Activated naive CD4-positive, alpha-beta T cell treated with anti-CD3 and anti-CD28 coated beads for 36 hours (primary cell): Measurements from ENCODE around the gene TRIM14. TPM values are rescaled to one million over a fixed set of nuclear protein-coding genes. Genes with fewer than 3 reads are reported as not detected.
"Not testable (repeated sequence)": the region's sequence is repeated elsewhere in the genome, so short reads cannot be mapped to it uniquely, and the experiment has no call there.

Experiments used
- CTCF ChIA-PET: fragments of 350-600 bp; sonication (Branson Sonifier 250); formaldehyde crosslinking; loops from one replicate; lab custom pipeline; 2021; ENCODE audit warnings: antibody characterized with exemption; lab: Charles Lee
- DNase-seq: peaks from one replicate; pipeline ENCODE4 v3.0.0-alpha.2; 2020
- H3K27ac Mint-ChIP-seq: one replicate; pipeline ENCODE4 v1.8.0; 2021; ENCODE audit warnings: mild to moderate bottlenecking, mixed read lengths
- H3K27me3 Mint-ChIP-seq: one replicate; pipeline ENCODE4 v1.8.0; 2021; ENCODE audit warnings: low read depth, mixed read lengths
- H3K36me3 Mint-ChIP-seq: one replicate; pipeline ENCODE4 v1.8.0; 2021; ENCODE audit warnings: low read depth, mixed read lengths
- H3K4me1 Mint-ChIP-seq: one replicate; pipeline ENCODE4 v1.8.0; 2021; ENCODE audit warnings: low read depth, mixed read lengths
- H3K4me3 Mint-ChIP-seq: one replicate; pipeline ENCODE4 v1.8.0; 2021; ENCODE audit warnings: mild to moderate bottlenecking, moderate library complexity, mixed read lengths
- H3K9me3 Mint-ChIP-seq: one replicate; pipeline ENCODE4 v1.8.0; 2021; ENCODE audit warnings: mixed read lengths
- intact Hi-C: fragments of 100-400 bp; cut with micrococcal nuclease; formaldehyde crosslinking; loops from one replicate; pipeline ENCODE4 v1.15.1; 2023
- total RNA-seq, 2 experiments: library from RNA; stranded (reverse); gene quantifications; one replicate each; pipeline ENCODE4 v1.2.3, GENCODE V29; 2021

Gene TRIM14
- total RNA-seq, 2 experiments from 2014 or later: 49.6 to 55.0 TPM

DNA sequence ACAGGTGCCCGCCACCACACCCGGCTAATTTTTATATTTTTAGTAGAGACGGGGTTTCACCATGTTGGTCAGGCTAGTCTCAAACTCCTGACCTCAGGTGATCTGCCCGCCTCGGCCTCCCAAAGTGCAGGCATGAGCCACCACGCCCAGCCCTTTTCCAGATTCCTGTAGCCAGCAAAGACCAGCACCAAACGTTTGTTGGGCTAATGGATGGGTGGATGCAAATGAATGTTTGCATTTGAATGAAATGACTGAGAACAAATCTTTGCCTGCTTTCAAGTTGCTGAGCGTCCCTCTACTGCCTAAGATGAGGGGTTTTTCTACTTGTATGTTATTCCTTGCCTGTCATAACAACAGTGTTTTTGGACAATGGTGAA, 42.5 kb downstream of the TRIM14 start:
- H3K4me1 Mint-ChIP-seq: peaks cover 41% of the 10 kb centered on the region
- not testable (repeated sequence) for DNase-seq, H3K27me3 Mint-ChIP-seq, H3K9me3 Mint-ChIP-seq, H3K4me3 Mint-ChIP-seq
- CTCF ChIA-PET: interaction anchor here (0.6 to 1.1 kb wide), 3 partner anchors 19 to 61 kb away, joined by 3 read pairs; no protein-coding TSS in a partner anchor
- peak overlapping the region; percentile 94 for H3K27ac Mint-ChIP-seq
- H3K36me3 Mint-ChIP-seq: peaks cover 26% of the 10 kb centered on the region
- intact Hi-C loops: loop anchor here (10.0 kb wide), 1 partner anchor 718 kb away; the partner anchor contains the start of gene ANKS6

DNA sequence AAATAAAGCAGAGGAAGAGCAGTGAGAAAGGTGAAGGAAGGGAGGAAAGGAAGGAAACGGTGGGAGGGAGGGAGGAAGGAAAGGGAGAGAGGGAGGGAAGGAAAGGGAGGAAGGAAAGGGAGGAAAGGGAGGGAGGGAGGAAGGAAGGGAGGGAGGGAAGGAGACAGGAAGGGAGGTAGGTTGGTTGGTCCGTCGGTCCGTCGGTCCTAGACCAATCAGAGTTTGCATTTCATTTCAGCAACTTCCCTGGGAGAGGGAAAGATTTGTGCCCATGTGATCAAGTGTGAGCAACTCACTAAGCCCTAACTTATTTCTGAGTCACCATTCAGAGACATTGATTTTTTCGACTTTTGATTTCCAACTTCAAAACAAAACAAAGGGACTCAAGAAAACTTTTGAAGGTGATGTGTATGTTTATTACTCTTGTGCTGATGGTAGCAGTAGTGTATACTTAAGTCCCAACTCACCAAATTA, 43.7 kb downstream of the TRIM14 start:
- peaks cover 24% of the 10 kb centered on the region for H3K36me3 Mint-ChIP-seq
- CTCF ChIA-PET: interaction anchor here (0.6 to 2.6 kb wide), 11 partner anchors 17 to 610 kb away, joined by 3 to 13 read pairs (median 4); partner anchors contain the start of gene TBC1D2
- H3K27ac Mint-ChIP-seq: peak overlapping the region; percentile 94
- peaks cover 34% of the 10 kb centered on the region for H3K4me1 Mint-ChIP-seq
- peak; percentile 73 for DNase-seq
- H3K27me3 Mint-ChIP-seq: no peaks in the 10 kb centered on the region
- intact Hi-C loops: loop anchor here (1.0 to 10.0 kb wide), 9 partner anchors 19 to 719 kb away; partner anchors contain the start of genes ANKS6, NANS, TBC1D2 and TRMO
- H3K9me3 Mint-ChIP-seq: no peaks in the 10 kb centered on the region
- H3K4me3 Mint-ChIP-seq: peak overlapping the region; percentile 51

DNA sequence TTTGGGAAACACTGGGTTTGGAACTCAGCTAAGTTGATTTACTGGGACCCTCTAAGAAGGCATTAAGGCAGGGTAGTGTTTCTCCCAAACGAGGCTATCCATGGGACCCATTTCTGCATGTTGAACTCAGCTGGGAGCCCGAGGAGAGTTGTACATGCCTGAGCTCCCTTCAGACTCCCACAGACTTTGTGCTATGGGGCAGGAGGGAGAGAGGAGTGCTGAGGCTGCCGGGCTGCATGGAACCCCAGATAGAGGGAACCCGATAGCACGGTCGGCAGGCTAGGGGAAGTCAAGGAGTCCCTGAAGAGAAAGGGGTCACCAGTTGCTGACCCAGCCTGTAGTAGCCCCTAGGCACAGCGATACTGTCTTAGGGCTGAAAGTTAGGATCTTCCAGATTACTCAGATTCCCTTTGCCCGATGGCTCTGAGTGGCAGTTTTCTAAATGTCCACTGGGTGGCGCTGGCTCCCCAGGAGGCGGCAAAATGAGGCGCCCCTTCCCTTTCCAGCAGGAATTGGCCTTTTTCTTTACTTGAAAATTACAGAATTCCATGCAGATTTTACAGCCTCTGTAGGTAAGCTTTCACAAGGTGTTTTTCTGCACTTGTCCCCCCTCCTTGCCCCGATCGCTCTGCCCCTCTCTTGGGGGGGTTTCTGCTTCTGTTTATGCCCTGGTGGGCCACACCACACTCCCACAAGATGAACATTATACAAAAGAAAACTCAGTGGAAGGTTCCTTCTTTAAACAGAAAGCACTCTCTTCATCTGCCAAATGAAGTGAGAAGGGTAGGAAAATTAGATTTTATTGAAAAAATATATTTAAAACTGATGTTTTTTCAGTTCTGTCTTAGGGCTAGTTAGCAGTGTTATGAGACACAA, 44.7 kb downstream of the TRIM14 start:
- Mint-ChIP-seq H3K9me3 (no peaks in the 10 kb centered on the region), H3K4me3 (peak overlapping the region; percentile 51), H3K27me3 (no peaks in the 10 kb centered on the region), H3K36me3 (peaks cover 20% of the 10 kb centered on the region), H3K27ac (peak overlapping the region; percentile 94), H3K4me1 (peaks cover 34% of the 10 kb centered on the region)
- intact Hi-C loops: loop anchor here (1.0 to 10.0 kb wide), 2 partner anchors 189 to 720 kb away; partner anchors contain the start of gene ANKS6
- DNase-seq: peak; percentile 81
- CTCF ChIA-PET: interaction anchor here (0.5 to 2.6 kb wide), 32 partner anchors 12 to 189 kb away, joined by 3 to 15 read pairs (median 4); partner anchors contain the start of genes CORO2A, NANS, TBC1D2 and TRIM14

DNA sequence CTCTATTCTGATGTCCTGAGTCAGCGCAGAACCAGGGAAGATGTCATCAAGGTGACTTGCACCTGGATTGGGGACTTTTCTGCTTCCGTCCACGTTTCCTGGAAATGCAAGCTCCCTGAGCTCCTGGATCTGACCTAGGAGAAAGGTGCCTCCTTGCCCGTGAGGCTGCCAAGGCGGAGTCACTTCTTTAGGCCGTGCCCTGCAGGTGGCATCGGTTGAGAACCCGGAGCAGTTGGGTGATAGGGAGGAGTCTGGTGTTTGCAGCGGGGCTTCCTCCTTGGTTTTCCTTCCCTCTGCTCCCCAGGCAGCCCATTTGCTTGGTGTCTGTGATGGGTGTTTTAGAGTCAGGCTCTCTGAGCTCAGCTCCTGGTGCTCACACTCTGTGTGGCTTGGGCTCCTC, 47.3 kb downstream of the TRIM14 start:
- peaks cover 11% of the 10 kb centered on the region for H3K36me3 Mint-ChIP-seq
- no peaks in the 10 kb centered on the region for H3K27me3 Mint-ChIP-seq
- H3K4me1 Mint-ChIP-seq: peaks cover 34% of the 10 kb centered on the region
- no peak overlapping the region for H3K27ac Mint-ChIP-seq
- DNase-seq: no peak
- CTCF ChIA-PET: interaction anchor here (0.5 to 1.8 kb wide), 6 partner anchors 47 to 191 kb away, joined by 3 to 6 read pairs (median 4); no protein-coding TSS in a partner anchor
- no peaks in the 10 kb centered on the region for H3K9me3 Mint-ChIP-seq
- intact Hi-C loops: loop anchor here (10.0 kb wide), 1 partner anchor 723 kb away; the partner anchor contains the start of gene ANKS6
- no peak overlapping the region for H3K4me3 Mint-ChIP-seq

DNA sequence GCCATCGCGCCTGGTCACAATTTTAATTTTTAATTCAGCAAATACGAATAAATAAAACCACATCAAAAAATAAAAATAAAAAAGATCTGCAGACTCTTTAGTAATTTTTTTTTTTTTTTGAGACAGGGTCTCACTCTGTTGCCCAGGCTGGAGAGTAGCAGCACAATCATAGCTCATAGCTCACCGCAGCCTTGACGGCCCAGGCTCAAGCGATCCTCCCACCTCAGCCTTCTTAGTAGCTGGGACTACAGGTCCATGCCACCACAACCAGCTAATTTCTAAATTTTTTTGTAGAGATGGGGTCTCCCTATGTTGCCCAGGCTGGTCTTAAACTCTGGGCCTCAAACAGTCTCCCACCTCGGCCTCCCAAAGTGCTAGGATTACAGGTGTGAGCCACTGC, 48.3 kb downstream of the TRIM14 start:
- CTCF ChIA-PET: interaction anchor here (0.6 to 1.8 kb wide), 5 partner anchors 48 to 506 kb away, joined by 3 to 5 read pairs (median 4); no protein-coding TSS in a partner anchor
- intact Hi-C loops: loop anchor here (10.0 kb wide), 1 partner anchor 724 kb away; the partner anchor contains the start of gene ANKS6
- H3K27ac Mint-ChIP-seq: no peak overlapping the region
- peaks cover 17% of the 10 kb centered on the region for H3K36me3 Mint-ChIP-seq
- no peaks in the 10 kb centered on the region for H3K9me3 Mint-ChIP-seq
- H3K4me1 Mint-ChIP-seq: peaks cover 24% of the 10 kb centered on the region
- no peaks in the 10 kb centered on the region for H3K27me3 Mint-ChIP-seq
- H3K4me3 Mint-ChIP-seq: no peak overlapping the region
- no peak for DNase-seq

DNA sequence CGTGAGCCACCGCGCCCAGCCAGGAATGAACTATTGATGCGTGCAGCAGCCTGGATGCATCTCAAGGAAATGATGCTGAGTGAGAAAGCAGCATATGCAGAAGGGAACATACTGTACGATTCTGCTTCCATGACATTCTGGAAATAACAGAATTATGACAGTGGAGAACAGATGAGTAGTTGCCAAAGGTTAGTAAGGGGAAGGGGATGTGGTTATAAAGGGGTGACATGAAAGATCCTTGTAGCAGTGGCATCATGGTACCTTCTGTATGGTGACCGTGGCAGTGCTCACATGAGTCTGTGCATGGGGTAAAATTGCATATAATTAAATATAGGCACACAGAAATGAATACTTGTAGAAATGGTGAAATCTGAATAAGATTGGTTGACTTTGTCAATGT, 49.5 kb downstream of the TRIM14 start:
- no peak for DNase-seq
- CTCF ChIA-PET: no interaction called here
- H3K36me3 Mint-ChIP-seq: peaks cover 20% of the 10 kb centered on the region

DNA sequence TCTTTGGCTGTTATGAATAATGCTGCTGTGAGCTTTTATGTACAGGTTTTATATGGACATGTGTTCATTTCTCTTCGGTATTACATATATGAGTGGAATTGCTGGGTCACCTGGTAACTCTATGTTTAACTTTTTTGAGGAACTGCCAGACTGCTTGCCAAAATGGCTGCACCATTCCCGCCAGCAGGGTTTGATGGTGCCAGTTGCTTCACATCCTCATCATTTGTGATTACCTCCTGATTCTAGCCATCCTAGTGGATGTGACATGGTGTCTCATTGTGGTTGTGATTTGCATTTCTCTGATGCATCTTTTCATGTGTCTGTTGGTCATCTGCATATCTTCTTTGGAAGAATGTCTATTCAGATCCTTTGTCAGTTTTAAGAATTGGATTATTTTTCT, 51.8 kb downstream of the TRIM14 start:
- no peak overlapping the region for H3K4me3 Mint-ChIP-seq
- no peaks in the 10 kb centered on the region for H3K27me3 Mint-ChIP-seq
- CTCF ChIA-PET: no interaction called here
- peaks cover 11% of the 10 kb centered on the region for H3K4me1 Mint-ChIP-seq
- no peak overlapping the region for H3K27ac Mint-ChIP-seq
- intact Hi-C loops: no loop called here
- no peak for DNase-seq
- H3K36me3 Mint-ChIP-seq: peaks cover 34% of the 10 kb centered on the region
- no peaks in the 10 kb centered on the region for H3K9me3 Mint-ChIP-seq

More for the DNA sequence above, 49.5 kb downstream of the TRIM14 start:
- intact Hi-C loops: no loop called here
- peaks cover 16% of the 10 kb centered on the region for H3K4me1 Mint-ChIP-seq
- no peaks in the 10 kb centered on the region for H3K27me3 Mint-ChIP-seq
- no peaks in the 10 kb centered on the region for H3K9me3 Mint-ChIP-seq
- no peak overlapping the region for H3K4me3 Mint-ChIP-seq
- H3K27ac Mint-ChIP-seq: no peak overlapping the region

DNA sequence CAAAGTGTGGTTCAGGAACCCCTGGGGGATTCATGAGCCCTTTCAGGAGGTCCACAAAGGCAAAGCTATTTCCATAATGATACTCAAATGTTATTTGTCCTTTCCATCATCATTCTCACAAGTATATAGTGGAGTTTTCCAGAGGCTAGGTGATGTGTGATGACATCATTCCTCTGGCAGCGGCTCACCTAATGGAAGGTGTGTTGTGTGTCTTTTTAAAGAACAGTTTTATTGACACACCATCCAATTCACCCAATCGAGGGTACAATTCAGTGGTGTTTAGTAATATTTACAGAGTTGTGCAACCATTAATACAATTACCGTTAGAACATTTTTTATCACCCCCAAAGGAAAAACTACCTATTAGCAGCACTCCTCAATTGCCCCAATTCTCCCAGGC, 52.8 kb downstream of the TRIM14 start:
- Mint-ChIP-seq H3K4me3 (no peak overlapping the region), H3K27me3 (no peaks in the 10 kb centered on the region), H3K36me3 (peaks cover 34% of the 10 kb centered on the region), H3K9me3 (no peaks in the 10 kb centered on the region), H3K27ac (no peak overlapping the region), H3K4me1 (peaks cover 9% of the 10 kb centered on the region)
- intact Hi-C loops: no loop called here
- CTCF ChIA-PET: no interaction called here
- no peak for DNase-seq

DNA sequence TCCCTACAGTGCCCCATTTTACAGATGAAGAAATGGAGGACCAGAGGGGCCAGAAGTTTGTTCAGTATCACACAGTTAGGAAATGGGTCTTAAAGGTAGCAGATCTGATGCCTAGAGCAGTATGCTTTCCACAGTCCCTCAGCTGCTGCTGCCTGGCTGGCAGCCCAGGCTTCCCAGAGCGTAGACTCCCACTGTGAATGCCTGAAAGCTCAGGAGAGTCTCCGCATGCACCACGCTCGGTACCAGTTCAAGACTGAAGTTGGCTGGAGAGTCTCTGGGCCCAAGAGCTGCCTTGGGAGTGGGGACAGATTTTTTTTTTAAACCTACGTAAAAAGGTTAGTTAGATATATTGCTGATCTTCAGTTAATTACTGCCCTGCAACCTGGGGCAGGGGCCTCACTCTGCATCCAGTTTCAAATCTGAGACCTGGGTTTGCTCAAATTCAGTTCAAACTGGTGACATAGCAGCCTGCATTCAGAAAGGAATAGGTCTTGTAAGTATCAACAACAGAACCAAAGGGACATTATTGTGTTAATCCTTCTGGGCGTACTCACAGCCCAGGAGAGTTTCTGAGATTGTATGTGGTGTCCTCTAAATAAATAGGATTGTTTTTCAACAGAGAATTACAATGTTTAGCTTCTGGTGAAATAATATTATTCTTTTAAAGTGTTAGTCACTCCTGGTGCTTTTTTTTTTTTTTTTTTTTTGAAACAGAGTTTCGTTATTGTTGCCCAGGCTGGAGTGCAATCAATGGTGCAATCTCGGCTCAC, 54.2 kb downstream of the TRIM14 start:
- Mint-ChIP-seq H3K9me3 (no peaks in the 10 kb centered on the region), H3K4me1 (peaks cover 9% of the 10 kb centered on the region), H3K36me3 (peaks cover 39% of the 10 kb centered on the region), H3K27ac (no peak overlapping the region), H3K27me3 (no peaks in the 10 kb centered on the region), H3K4me3 (no peak overlapping the region)
- intact Hi-C loops: no loop called here
- no peak for DNase-seq
- CTCF ChIA-PET: interaction anchor here (0.7 kb wide), 1 partner anchor 191 kb away, joined by 3 read pairs; the partner anchor contains the start of gene TBC1D2

DNA sequence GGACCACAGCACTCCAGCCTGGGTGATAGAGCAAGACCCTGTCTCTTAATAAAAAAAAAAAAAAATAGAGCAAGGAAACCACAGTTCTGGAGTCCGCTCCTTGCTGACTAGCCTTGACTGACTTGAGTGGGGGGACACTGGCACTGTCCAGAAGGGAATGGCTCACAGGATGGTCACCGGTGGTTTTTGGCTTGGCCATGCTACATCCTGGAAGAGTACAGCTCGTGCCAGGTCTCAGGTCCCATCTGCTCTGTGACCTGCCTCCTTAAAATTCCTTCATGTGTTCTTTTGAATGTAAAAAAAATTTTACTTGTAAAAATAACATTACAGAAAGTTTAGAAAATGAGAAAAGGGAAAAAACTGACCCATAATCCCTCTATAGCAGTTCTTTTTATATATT, 56.9 kb downstream of the TRIM14 start:
- peaks cover 25% of the 10 kb centered on the region for H3K4me1 Mint-ChIP-seq
- CTCF ChIA-PET: interaction anchor here (0.6 to 1.9 kb wide), 4 partner anchors 11 to 381 kb away, joined by 3 to 6 read pairs (median 4); no protein-coding TSS in a partner anchor
- intact Hi-C loops: no loop called here
- H3K36me3 Mint-ChIP-seq: peaks cover 35% of the 10 kb centered on the region
- H3K4me3 Mint-ChIP-seq: no peak overlapping the region
- no peaks in the 10 kb centered on the region for H3K27me3 Mint-ChIP-seq
- DNase-seq: no peak
- no peaks in the 10 kb centered on the region for H3K9me3 Mint-ChIP-seq
- no peak overlapping the region for H3K27ac Mint-ChIP-seq

DNA sequence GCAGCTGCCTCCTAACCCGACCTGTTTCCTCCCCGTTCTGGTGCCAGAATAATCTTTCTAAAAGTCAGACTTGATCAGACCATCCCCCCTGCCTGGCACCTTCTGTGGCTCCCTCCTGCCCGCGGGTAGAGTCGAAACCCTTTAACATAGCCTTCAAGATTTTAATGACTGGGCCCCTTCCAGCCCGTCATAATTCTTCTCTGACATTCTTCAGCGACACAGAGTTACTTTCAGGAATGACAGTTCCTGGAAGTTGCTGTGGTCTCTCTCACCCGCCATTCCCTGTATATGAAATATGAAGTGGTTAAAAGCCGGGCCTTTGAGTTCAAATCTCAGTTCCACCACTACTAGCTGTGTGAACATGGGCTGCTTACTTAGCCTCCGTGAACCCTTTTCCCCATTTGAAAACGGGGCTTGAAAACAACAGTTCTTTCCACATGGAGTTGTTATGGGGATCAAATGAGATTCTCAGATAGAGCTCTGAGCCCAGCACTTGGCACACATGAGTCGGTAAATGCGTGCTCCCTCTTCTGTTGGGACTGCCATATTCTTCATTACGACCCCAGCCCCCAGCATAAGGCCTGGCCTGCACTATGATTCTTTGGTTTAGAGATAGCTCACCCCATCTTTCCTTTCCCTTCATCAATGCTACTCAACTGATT, 61.8 kb downstream of the TRIM14 start:
- peaks cover 27% of the 10 kb centered on the region for H3K4me1 Mint-ChIP-seq
- H3K9me3 Mint-ChIP-seq: no peaks in the 10 kb centered on the region
- intact Hi-C loops: loop anchor here (10.0 kb wide), 1 partner anchor 252 kb away; no protein-coding TSS in a partner anchor
- H3K27ac Mint-ChIP-seq: peak overlapping the region; percentile 92
- CTCF ChIA-PET: interaction anchor here (1.0 to 2.2 kb wide), 7 partner anchors 10 to 134 kb away, joined by 3 to 15 read pairs (median 6); no protein-coding TSS in a partner anchor
- peak overlapping the region; percentile 94 for H3K4me3 Mint-ChIP-seq
- peaks cover 15% of the 10 kb centered on the region for H3K36me3 Mint-ChIP-seq
- DNase-seq: peak; percentile 60
- H3K27me3 Mint-ChIP-seq: no peaks in the 10 kb centered on the region
